A673 (cell line): ENCODE data around the gene NEXMIF. TPM values are rescaled to one million over a fixed set of nuclear protein-coding genes. Genes with fewer than 3 reads are reported as not detected.

ENCODE experiments used
- BruUV-seq: library from RNA; stranded (reverse); fragments of 400-500 nt; replicated peaks from 2 replicates; lab custom pipeline; 2021; lab: Mats Ljungman, UMichigan
- CTCF ChIA-PET: fragments of 300-600 bp; sonication (Branson Sonifier 250); formaldehyde crosslinking; loops from one replicate; lab custom pipeline; 2022; ENCODE audit warnings: antibody characterized with exemption; lab: Charles Lee
- POLR2A ChIA-PET: fragments of 300-600 bp; sonication (Branson Sonifier 250); formaldehyde crosslinking; loops from one replicate; lab custom pipeline; 2022; ENCODE audit warnings: antibody characterized with exemption; ENCODE audit not compliant: low non-redundant PET; lab: Charles Lee
- DNase-seq: peaks from one replicate; pipeline ENCODE4 v3.0.0-alpha.2; 2015; ENCODE audit warnings: low spot score
- H3K27ac ChIP-seq: fragments of 200-600 bp; sonication (generic); 2 replicates; pipeline ENCODE4 v1.5.1; 2016; ENCODE audit warnings: mixed run types, low read depth, mild to moderate bottlenecking, mixed read lengths, antibody characterized with exemption, low read length; ENCODE audit not compliant: poor library complexity, severe bottlenecking
- H3K27me3 ChIP-seq: fragments of 200-600 bp; sonication (generic); replicated peaks from 2 replicates; pipeline ENCODE4 v1.6.1; 2017; ENCODE audit warnings: mixed run types, low read depth, mild to moderate bottlenecking, mixed read lengths, antibody characterized with exemption, low read length; ENCODE audit not compliant: insufficient read depth, poor library complexity
- H3K36me3 ChIP-seq: fragments of 200-600 bp; sonication (generic); 2 replicates; pipeline ENCODE4 v1.6.1; 2016; ENCODE audit warnings: mixed run types, mild to moderate bottlenecking, mixed read lengths, antibody characterized with exemption, low read length; ENCODE audit not compliant: insufficient read depth, poor library complexity, severe bottlenecking
- H3K4me1 ChIP-seq: fragments of 200-600 bp; sonication (generic); 2 replicates; pipeline ENCODE4 v1.6.1; 2017; ENCODE audit warnings: mixed run types, mild to moderate bottlenecking, mixed read lengths, antibody characterized with exemption, low read length; ENCODE audit not compliant: insufficient read depth, poor library complexity, severe bottlenecking
- H3K4me3 ChIP-seq: fragments of 200-600 bp; sonication (generic); 2 replicates; pipeline ENCODE4 v1.5.1; 2016; ENCODE audit warnings: low read depth, mixed run types, mild to moderate bottlenecking, mixed read lengths, low read length; ENCODE audit not compliant: poor library complexity, severe bottlenecking
- H3K9me3 ChIP-seq: fragments of 200-600 bp; sonication (generic); 2 replicates; pipeline ENCODE4 v1.6.1; 2016; ENCODE audit warnings: mixed run types, low read depth, mild to moderate bottlenecking, mixed read lengths, antibody characterized with exemption, low read length; ENCODE audit not compliant: poor library complexity, severe bottlenecking
- CTCF ChIP-seq: fragments of 300-800, 200-600 bp; sonication (generic); conservative IDR thresholded peaks from 2 replicates; pipeline ENCODE4 v1.5.1; 2017; ENCODE audit warnings: low read depth, mild to moderate bottlenecking, antibody characterized with exemption, low read length, moderate library complexity, mixed read lengths
- EZH2 ChIP-seq: fragments of 200-600 bp; sonication (generic); IDR thresholded peaks from 2 replicates; pipeline ENCODE4 v1.6.1; 2017; ENCODE audit warnings: borderline replicate concordance, low read depth, mild to moderate bottlenecking, mixed read lengths, antibody characterized with exemption, low read length; ENCODE audit not compliant: poor library complexity, severe bottlenecking
- intact Hi-C: fragments of 100-400 bp; cut with micrococcal nuclease; formaldehyde crosslinking; loops from one replicate; pipeline ENCODE4 v1.10.0; 2022; ENCODE audit not compliant: unreplicated experiment
- total RNA-seq: library from RNA; stranded (reverse); gene quantifications from 2 replicates; pipeline ENCODE4 v1.2.3, GENCODE V29; 2021

Gene NEXMIF
- total RNA-seq, 1 experiment from 2014 or later = 0.28 TPM

- Histone ChIP-seq H3K4me1 (no peaks in the 10 kb centered on the region), H3K27ac (no peak overlapping the region), H3K4me3 (no peak overlapping the region), H3K9me3 (no peaks in the 10 kb centered on the region), H3K27me3 (no peaks in the 10 kb centered on the region), H3K36me3 (no peaks in the 10 kb centered on the region)
- POLR2A ChIA-PET = no interaction called here
- intact Hi-C loops = no loop called here
- TF ChIP-seq EZH2 = no peak
- TF ChIP-seq CTCF = no peak
- no TSS peak for BruUV-seq
- DNase-seq = no peak
- CTCF ChIA-PET = no interaction called here
Observed at GRCh38 chrX:74684466-74684865, 240.8 kb downstream of the NEXMIF start.

Other genes with a start within 250 kb of the NEXMIF start
- gene ABCB7, start 230.8 kb upstream of the NEXMIF start, total RNA-seq = 26.8 and 28.8 TPM in 2 replicates